A549 (cell line): ENCODE measurements around the gene TMEM54. TPM values are rescaled to one million over a fixed set of nuclear protein-coding genes. Genes with fewer than 3 reads are reported as not detected.

Source experiments
- ATAC-seq, 2 experiments: fragments of 200-7000 bp in 1 of 2; fragments of >200 bp in 1 of 2; cut with Nextera tagmentation in 1 of 2; cut with Tn5 transposase in 1 of 2; 3 replicates each; pipeline versions ENCODE4 v1.8.0 to v1.9.1; 2018 to 2020; ENCODE audit warnings: mild to moderate bottlenecking in 1 of 2, moderate library complexity in 1 of 2
- CTCF ChIA-PET: fragments of 300-600 bp; sonication (Branson Sonifier 250); formaldehyde crosslinking; extraction: SDS; loops from one replicate; lab custom pipeline; 2021; ENCODE audit warnings: antibody characterized with exemption, inconsistent platforms; lab: Yijun Ruan, JAX
- POLR2A ChIA-PET: fragments of 350-600 bp; formaldehyde crosslinking; extraction: SDS; loops from one replicate; lab custom pipeline; 2021; ENCODE audit warnings: antibody characterized with exemption, inconsistent platforms; lab: Yijun Ruan, JAX
- DNase-seq, 2 experiments: peaks; one replicate each; pipeline versions ENCODE4 v3.0.0 to v3.0.0-alpha.2; 2011 to 2016; ENCODE audit warnings: low read depth in 1 of 2, low spot score in 1 of 2
- FAIRE-seq: peaks from 2 replicates; lab custom pipeline; 2011; peaks lifted over from hg19 to GRCh38; lab: Jason Lieb, UNC
- H3K27ac ChIP-seq, 2 experiments: fragments of >200 bp; sonication (Bioruptor Twin); formaldehyde crosslinking; 3 replicates each; pipeline ENCODE4 v1.5.1; 2016 to 2017
- H3K4me1 ChIP-seq: fragments of >200 bp; sonication (Bioruptor Twin); formaldehyde crosslinking; 3 replicates; pipeline ENCODE4 v1.6.1; 2016
- H3K4me2 ChIP-seq: fragments of >200 bp; sonication (Bioruptor Twin); formaldehyde crosslinking; 3 replicates; pipeline ENCODE4 v1.6.1; 2016
- H3K4me3 ChIP-seq: fragments of >200 bp; sonication (Bioruptor Twin); formaldehyde crosslinking; 3 replicates; pipeline ENCODE4 v1.5.1; 2016
- H3K9me3 ChIP-seq: fragments of >200 bp; sonication (Bioruptor Twin); formaldehyde crosslinking; 3 replicates; pipeline ENCODE4 v1.6.1; 2016
- BCL3 ChIP-seq: fragments of >200 bp; sonication (Bioruptor Twin); formaldehyde crosslinking; IDR thresholded peaks from 3 replicates; pipeline ENCODE4 v1.6.1; 2016
- CBX2 ChIP-seq: fragments of 200-600 bp; sonication (generic); IDR thresholded peaks from 2 replicates; pipeline ENCODE4 v1.6.1; 2016; ENCODE audit warnings: low read depth, mild to moderate bottlenecking, borderline replicate concordance
- CEBPB ChIP-seq, 2 experiments: fragments of >200 bp in 1 of 2; sonication (Bioruptor Twin) in 1 of 2; formaldehyde crosslinking in 1 of 2; IDR thresholded peaks; 2 replicates each; pipeline ENCODE4 v1.6.1; 2012 to 2016
- CHD2 ChIP-seq: fragments of 150-350 bp; IDR thresholded peaks from 2 replicates; pipeline ENCODE4 v1.6.1; 2014; ENCODE audit warnings: low read length; ENCODE audit not compliant: partially characterized antibody
- CHD4 ChIP-seq: fragments of 200-600 bp; sonication (generic); IDR thresholded peaks from 2 replicates; pipeline ENCODE4 v1.6.1; 2016; ENCODE audit warnings: antibody characterized with exemption, mild to moderate bottlenecking, borderline replicate concordance
- E2F6 ChIP-seq: IDR thresholded peaks from 2 replicates; pipeline ENCODE4 v1.6.1; 2012; ENCODE audit warnings: low read depth, borderline replicate concordance
- ELK1 ChIP-seq: fragments of 150-350 bp; IDR thresholded peaks from 2 replicates; pipeline ENCODE4 v1.6.1; 2014; ENCODE audit warnings: low read depth, mild to moderate bottlenecking, low read length
- ESRRA ChIP-seq: fragments of 150-350 bp; IDR thresholded peaks from 2 replicates; pipeline ENCODE4 v1.6.1; 2014; ENCODE audit warnings: mild to moderate bottlenecking, low read length, borderline replicate concordance
- FOSL2 ChIP-seq, 2 experiments: fragments of 450-650 bp in 1 of 2; fragments of >200 bp in 1 of 2; sonication (Bioruptor Twin) in 1 of 2; formaldehyde crosslinking; IDR thresholded peaks; 2 replicates each; pipeline versions ENCODE4 v1.5.0 to v1.6.1; 2016 to 2020; ENCODE audit warnings: mild to moderate bottlenecking in 1 of 2, moderate library complexity in 1 of 2
- GATA3 ChIP-seq: IDR thresholded peaks from 2 replicates; pipeline ENCODE4 v1.6.1; 2012; ENCODE audit warnings: borderline replicate concordance
- HDAC2 ChIP-seq: fragments of 200-600 bp; sonication (generic); IDR thresholded peaks from 2 replicates; pipeline ENCODE4 v1.6.1; 2016
- HEYL ChIP-seq: fragments of 250-450 bp; sonication (Bioruptor Pico); IDR thresholded peaks from 2 replicates; pipeline ENCODE4 v1.8.0; 2021; ENCODE audit warnings: mild to moderate bottlenecking, moderate library complexity
- HOXB13 ChIP-seq: fragments of 250-450 bp; sonication (Bioruptor Pico); IDR thresholded peaks from 2 replicates; pipeline ENCODE4 v1.5.0; 2020; ENCODE audit warnings: low read depth, mild to moderate bottlenecking, moderate library complexity
- HOXB5 ChIP-seq: fragments of 250-450 bp; sonication (Bioruptor Pico); IDR thresholded peaks from 2 replicates; pipeline ENCODE4 v1.5.0; 2020; ENCODE audit warnings: mild to moderate bottlenecking, moderate library complexity
- JUN ChIP-seq, 2 experiments: fragments of >200 bp; sonication (Bioruptor Twin); formaldehyde crosslinking; IDR thresholded peaks; 2 replicates in 1 of 2; 3 replicates in 1 of 2; pipeline ENCODE4 v1.6.1; 2016 to 2017
- JUNB ChIP-seq: fragments of >200 bp; sonication (Bioruptor Twin); formaldehyde crosslinking; IDR thresholded peaks from 2 replicates; pipeline ENCODE4 v1.6.1; 2016
- KDM5A ChIP-seq: fragments of 200-600 bp; sonication (generic); IDR thresholded peaks from 2 replicates; pipeline ENCODE4 v1.6.1; 2016; ENCODE audit warnings: antibody characterized with exemption, mild to moderate bottlenecking
- MAFK ChIP-seq: fragments of 450-650 bp; IDR thresholded peaks from 2 replicates; pipeline ENCODE4 v1.6.1; 2014; ENCODE audit not compliant: partially characterized antibody
- MAX ChIP-seq: IDR thresholded peaks from 2 replicates; pipeline ENCODE4 v1.6.1; 2012
- MYC ChIP-seq: IDR thresholded peaks from 2 replicates; pipeline ENCODE4 v1.6.1; 2012; ENCODE audit warnings: mild to moderate bottlenecking, inconsistent platforms, low read length, improper control_type of control experiment, borderline replicate concordance
- NR3C1 ChIP-seq: fragments of >200 bp; sonication (Bioruptor Twin); formaldehyde crosslinking; IDR thresholded peaks from 3 replicates; pipeline ENCODE4 v1.6.1; 2017
- PBX3 ChIP-seq: IDR thresholded peaks from 2 replicates; pipeline ENCODE4 v1.6.1; 2012
- POLR2AphosphoS2 ChIP-seq: conservative IDR thresholded peaks from 2 replicates; pipeline ENCODE4 v1.6.1; 2012; ENCODE audit warnings: low read length, improper control_type of control experiment, inconsistent platforms
- RAD21 ChIP-seq, 2 experiments: fragments of >200 bp in 1 of 2; sonication (Bioruptor Twin) in 1 of 2; formaldehyde crosslinking in 1 of 2; IDR thresholded peaks in 1 of 2; conservative IDR thresholded peaks in 1 of 2; 2 replicates in 1 of 2; 3 replicates in 1 of 2; pipeline ENCODE4 v1.6.1; 2012 to 2018; ENCODE audit warnings: inconsistent platforms in 1 of 2
- RCOR1 ChIP-seq: fragments of 150-350 bp; IDR thresholded peaks from 2 replicates; pipeline ENCODE4 v1.6.1; 2014; ENCODE audit warnings: antibody characterized with exemption, low read length, low read depth
- REST ChIP-seq: fragments of 200-600 bp; sonication (generic); IDR thresholded peaks from 2 replicates; pipeline ENCODE4 v1.6.1; 2016; ENCODE audit warnings: antibody characterized with exemption, mild to moderate bottlenecking, moderate library complexity
- RFX5 ChIP-seq: fragments of 450-650 bp; IDR thresholded peaks from 2 replicates; pipeline ENCODE4 v1.7.1; 2014; ENCODE audit warnings: antibody characterized with exemption, mild to moderate bottlenecking, moderate library complexity
- RNF2 ChIP-seq: fragments of 200-600 bp; sonication (generic); IDR thresholded peaks from 2 replicates; pipeline ENCODE4 v1.6.1; 2016; ENCODE audit warnings: low read depth, mild to moderate bottlenecking, antibody characterized with exemption, moderate library complexity, borderline replicate concordance
- SMC3 ChIP-seq: fragments of >200 bp; sonication (Bioruptor Twin); formaldehyde crosslinking; IDR thresholded peaks from 3 replicates; pipeline ENCODE4 v1.6.1; 2018; ENCODE audit warnings: inconsistent platforms
- SREBF2 ChIP-seq: fragments of 450-650 bp; IDR thresholded peaks from 2 replicates; pipeline ENCODE4 v1.6.1; 2014; ENCODE audit warnings: mild to moderate bottlenecking, moderate library complexity
- TP53 ChIP-seq: fragments of 250-450 bp; sonication (Bioruptor Pico); IDR thresholded peaks from 2 replicates; pipeline ENCODE4 v1.5.0; 2021; ENCODE audit warnings: mild to moderate bottlenecking, moderate library complexity
- ZC3H11A ChIP-seq: fragments of 450-650 bp; IDR thresholded peaks from 2 replicates; pipeline ENCODE4 v1.6.1; 2014; ENCODE audit warnings: antibody characterized with exemption, mild to moderate bottlenecking
- ZFP36 ChIP-seq: fragments of 450-650 bp; IDR thresholded peaks from 2 replicates; pipeline ENCODE4 v1.6.1; 2014; ENCODE audit warnings: borderline replicate concordance; ENCODE audit not compliant: partially characterized antibody
- WGBS: methylation state at CpG from one replicate; pipeline ENCODE4 v1.1.6; 2017; ENCODE audit errors: missing lambda C conversion rate; 5-methylcytosine and 5-hydroxymethylcytosine counted together
- polyA plus RNA-seq, 4 experiments: library from polyadenylated mRNA; depleted of rRNA in 3 of 4; stranded (reverse); fragments of >200 nt; fragmentation: RNase III in 1 of 4; extraction: RNeasy Plus Mini Kit Qiagen cat#74134 plus additional on column Dnase treatment in 1 of 4; gene quantifications; 2 replicates in 3 of 4; 3 replicates in 1 of 4; pipeline ENCODE4 v1.2.3, GENCODE V29; 2011 to 2017

TMEM54 gene
- polyA plus RNA-seq, 2 of the 4 experiments (the other 2 are of a cell fraction) = 22.1 to 29.7 TPM

- Histone ChIP-seq H3K9me3 (no peaks in the 10 kb centered on the region), H3K4me1 (no peaks in the 10 kb centered on the region), H3K4me3 (no peak overlapping the region), H3K4me2 (no peak overlapping the region), H3K27ac (no peak overlapping the region)
- no peak for FAIRE-seq
- DNase-seq = no peak
- TF ChIP-seq HOXB13 (CRISPR knock-in tag) (no peak), ZC3H11A (no peak), CEBPB (IDR thresholded peaks at IDR 0.05) (no peak), RFX5 (no peak), RCOR1 (no peak), KDM5A (no peak), HEYL (CRISPR knock-in tag) (no peak), CHD2 (no peak), HOXB5 (CRISPR knock-in tag) (no peak), HDAC2 (no peak), RAD21 (conservative IDR thresholded peaks at IDR 0.05 in 1 of 2, IDR thresholded peaks at IDR 0.05 in 1 of 2) (no peak), ESRRA (no peak), E2F6 (no peak), PBX3 (no peak), ZFP36 (no peak), MAFK (no peak), CHD4 (no peak), TP53 (CRISPR knock-in tag) (no peak), JUNB (no peak)
- no peak for ATAC-seq
- ChIA-PET POLR2A (no interaction called here), CTCF (interaction anchor here (1.2 kb wide), 3 partner anchors 12 to 32 kb away, joined by 3 to 4 read pairs (median 3); no protein-coding TSS in a partner anchor)
These were observed 40.6 kb downstream of the TMEM54 start for GRCh38 chr1:32860566-32860965.

GRCh38 chr1:32859915-32860314 is 41.3 kb downstream of the TMEM54 start:
- Histone ChIP-seq H3K4me3 (no peak overlapping the region), H3K9me3 (no peaks in the 10 kb centered on the region), H3K4me2 (no peak overlapping the region), H3K4me1 (no peaks in the 10 kb centered on the region), H3K27ac (no peak overlapping the region)
- ChIA-PET CTCF (interaction anchor here (0.5 to 1.4 kb wide), 5 partner anchors 13 to 226 kb away, joined by 3 to 4 read pairs (median 3); no protein-coding TSS in a partner anchor), POLR2A (no interaction called here)
- no peak for DNase-seq
- no peak for FAIRE-seq
- no peak for ATAC-seq
- 81% methylated on average over 2 of the region's 2 CpGs for WGBS
- TF ChIP-seq TP53 (CRISPR knock-in tag) = no peak
- no peak for TF ChIP-seq MAX
- TF ChIP-seq NR3C1 = no peak
- no peak for TF ChIP-seq CEBPB (IDR thresholded peaks at IDR 0.05)
- TF ChIP-seq MYC = no peak
- TF ChIP-seq CBX2 = no peak
- no peak for TF ChIP-seq ZFP36
- TF ChIP-seq POLR2AphosphoS2 = no peak
- no peak for TF ChIP-seq SMC3
- TF ChIP-seq JUN (IDR thresholded peaks at IDR 0.05) = no peak
- no peak for TF ChIP-seq BCL3
- no peak for TF ChIP-seq SREBF2
- TF ChIP-seq GATA3 = no peak
- TF ChIP-seq FOSL2 (IDR thresholded peaks at IDR 0.05) = no peak
- no peak for TF ChIP-seq FOSL2 (CRISPR knock-in tag; IDR thresholded peaks at IDR 0.05)
- TF ChIP-seq RNF2 = no peak
- TF ChIP-seq ELK1 = no peak
- no peak for TF ChIP-seq REST
